NCI-H1436 treated with DMSO at 0.1 percent for 48 hours (cell line): ENCODE results near the gene TFF2.

Experiments used
- DNase-seq: peaks from one replicate; lab custom pipeline; 2025; lab: John Stamatoyannopoulos, UW

Gene TFF2

GRCh38 chr21:42366292-42367010, 15.7 kb upstream of the TFF2 start, which contains the start of gene TFF1:
TFF1 (minus strand) TSS chr21:42366535; CDS start chr21:42366495, 40 bp downstream.
- no peak for DNase-seq

- no peak for DNase-seq
These were observed 15.0 kb upstream of the TFF2 start for GRCh38 chr21:42365770-42366169.

GRCh38 chr21:42364304-42364865, 13.6 kb upstream of the TFF2 start:
- no peak for DNase-seq

- DNase-seq: no peak
These were observed 12.5 kb upstream of the TFF2 start for GRCh38 chr21:42363312-42363711.

GRCh38 chr21:42362700-42363099, 11.9 kb upstream of the TFF2 start:
- DNase-seq: no peak

- no peak for DNase-seq
These were observed 11.4 kb upstream of the TFF2 start for GRCh38 chr21:42362198-42362597.

GRCh38 chr21:42361286-42361685, 10.5 kb upstream of the TFF2 start:
- DNase-seq: no peak

GRCh38 chr21:42360317-42360716, 9.5 kb upstream of the TFF2 start:
- DNase-seq: no peak

- DNase-seq: no peak
These were observed 8.1 kb upstream of the TFF2 start for GRCh38 chr21:42358937-42359336.

- DNase-seq: no peak
These were observed 7.5 kb upstream of the TFF2 start for GRCh38 chr21:42358261-42358660.

GRCh38 chr21:42357307-42357706, 6.5 kb upstream of the TFF2 start:
- no peak for DNase-seq

GRCh38 chr21:42356650-42357049, 5.9 kb upstream of the TFF2 start:
- no peak for DNase-seq

- DNase-seq: no peak
These were observed 5.3 kb upstream of the TFF2 start for GRCh38 chr21:42356046-42356445.

GRCh38 chr21:42353623-42354022, 2.8 kb upstream of the TFF2 start:
- no peak for DNase-seq

GRCh38 chr21:42352441-42353095, 1.8 kb upstream of the TFF2 start:
- DNase-seq: no peak

- DNase-seq: no peak
These were observed 1.0 kb upstream of the TFF2 start for GRCh38 chr21:42351626-42352440.

- no peak for DNase-seq
These were observed 380 bp downstream of the TFF2 start for GRCh38 chr21:42350318-42350910.

GRCh38 chr21:42349420-42350317, 1.1 kb downstream of the TFF2 start:
- no peak for DNase-seq

GRCh38 chr21:42348762-42349161, 2.0 kb downstream of the TFF2 start:
- no peak for DNase-seq

- no peak for DNase-seq
These were observed 3.0 kb downstream of the TFF2 start for GRCh38 chr21:42347601-42348327.
